ENCODE data around the gene PDE7B. TPM values are rescaled to one million over a fixed set of nuclear protein-coding genes. Genes with fewer than 3 reads are reported as not detected.

The PDE7B gene
- total and polyA plus RNA-seq, 2 donors (not counting 1 experiment from before 2014, with no cell fraction given), result 2.6 to 7.5 TPM

DNA sequence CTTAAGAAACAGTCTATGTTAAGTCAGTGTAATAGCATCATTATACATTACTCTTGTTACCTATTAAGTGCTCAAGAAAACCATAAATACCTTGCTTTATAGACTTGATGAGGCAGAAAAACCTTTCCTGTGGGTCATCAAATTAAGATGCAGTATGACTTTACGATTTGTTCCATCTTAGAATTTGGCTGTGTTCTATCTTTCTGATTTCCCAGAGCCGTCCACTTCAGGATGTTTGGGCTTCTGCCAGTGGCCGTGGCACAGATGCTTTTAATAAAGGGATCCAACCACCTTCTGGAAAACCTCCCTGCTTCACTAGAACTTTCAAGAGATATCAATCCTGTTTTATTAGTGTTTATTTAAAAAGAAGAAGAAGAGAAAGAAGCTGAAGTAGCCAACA is 71.2 kb downstream of the PDE7B start:
- Histone ChIP-seq H3K36me3 (replicated peaks in 1 of 2; ENCODE audit: control extremely low read depth in 1 of 2, control insufficient read depth in 1 of 2, extremely low read depth in 1 of 2, insufficient read depth in 2 of 2, low read length in 1 of 2) (no peaks in the 10 kb centered on the region), H3K4me2 (replicated peaks; ENCODE audit: low read depth, low read length, poor library complexity, severe bottlenecking) (no peak overlapping the region), H3K79me2 (ENCODE audit: control insufficient read depth, insufficient read depth, low read length) (no peaks in the 10 kb centered on the region), H3K9me3 (ENCODE audit: control extremely low read depth in 1 of 3, control insufficient read depth in 2 of 3, insufficient read depth in 1 of 3, low read length in 2 of 3) (no peaks in the 10 kb centered on the region), H3K27ac (ENCODE audit: low read length in 2 of 2) (no peak overlapping the region), H3K4me3 (ENCODE audit: control extremely low read depth in 1 of 5, extremely low read depth in 1 of 5, insufficient read depth in 1 of 5, low read depth in 2 of 5, low read length in 4 of 5) (no peak overlapping the region), H4K20me1 (ENCODE audit: control insufficient read depth, insufficient read depth, low read length, poor library complexity, severe bottlenecking) (peaks cover under 1% of the 10 kb centered on the region), H2AFZ (ENCODE audit: insufficient read depth, low read depth, low read length, poor library complexity, severe bottlenecking) (no peak overlapping the region), H3K4me1 (ENCODE audit: control insufficient read depth in 2 of 2, insufficient read depth in 2 of 2, low read length in 2 of 2) (peaks cover 0 to 3% of the 10 kb centered on the region in 2 donors), H3K27me3 (replicated peaks in 1 of 4; ENCODE audit: control extremely low read depth in 1 of 4, control insufficient read depth in 3 of 4, insufficient read depth in 4 of 4, low read length in 3 of 4) (no peaks in the 10 kb centered on the region), H3K9ac (ENCODE audit: low read length) (no peak overlapping the region)
- TF ChIP-seq, protein P1, sequence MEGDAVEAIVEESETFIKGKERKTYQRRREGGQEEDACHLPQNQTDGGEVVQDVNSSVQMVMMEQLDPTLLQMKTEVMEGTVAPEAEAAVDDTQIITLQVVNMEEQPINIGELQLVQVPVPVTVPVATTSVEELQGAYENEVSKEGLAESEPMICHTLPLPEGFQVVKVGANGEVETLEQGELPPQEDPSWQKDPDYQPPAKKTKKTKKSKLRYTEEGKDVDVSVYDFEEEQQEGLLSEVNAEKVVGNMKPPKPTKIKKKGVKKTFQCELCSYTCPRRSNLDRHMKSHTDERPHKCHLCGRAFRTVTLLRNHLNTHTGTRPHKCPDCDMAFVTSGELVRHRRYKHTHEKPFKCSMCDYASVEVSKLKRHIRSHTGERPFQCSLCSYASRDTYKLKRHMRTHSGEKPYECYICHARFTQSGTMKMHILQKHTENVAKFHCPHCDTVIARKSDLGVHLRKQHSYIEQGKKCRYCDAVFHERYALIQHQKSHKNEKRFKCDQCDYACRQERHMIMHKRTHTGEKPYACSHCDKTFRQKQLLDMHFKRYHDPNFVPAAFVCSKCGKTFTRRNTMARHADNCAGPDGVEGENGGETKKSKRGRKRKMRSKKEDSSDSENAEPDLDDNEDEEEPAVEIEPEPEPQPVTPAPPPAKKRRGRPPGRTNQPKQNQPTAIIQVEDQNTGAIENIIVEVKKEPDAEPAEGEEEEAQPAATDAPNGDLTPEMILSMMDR (IDR thresholded peaks at IDR 0.05), result no peak
- no peak for TF ChIP-seq EZH2 (IDR thresholded peaks at IDR 0.05; ENCODE audit: borderline replicate concordance, insufficient read depth, low read depth, low read length, poor library complexity, severe bottlenecking)
- Mint-ChIP-seq H3K9me3 (ENCODE audit: insufficient read depth) (no peaks in the 10 kb centered on the region), H3K27ac (no peak overlapping the region), H3K4me1 (peaks cover 2% of the 10 kb centered on the region), H3K4me3 (no peak overlapping the region), H3K27me3 (peaks cover 5% of the 10 kb centered on the region)
- intact Hi-C loops (cut with micrococcal nuclease), result no loop called here
- ChIA-PET POLR2A (no interaction called here), CTCF (interaction anchor here (0.9 kb wide), 1 partner anchor 233 kb away, joined by 3 read pairs; no protein-coding TSS in a partner anchor)
- no peak for DNase-seq
- 100% methylated on average over 1 of the region's 3 CpGs for WGBS (ENCODE audit: insufficient coverage)
- no peak for ATAC-seq (ENCODE audit: low read depth)

DNA sequence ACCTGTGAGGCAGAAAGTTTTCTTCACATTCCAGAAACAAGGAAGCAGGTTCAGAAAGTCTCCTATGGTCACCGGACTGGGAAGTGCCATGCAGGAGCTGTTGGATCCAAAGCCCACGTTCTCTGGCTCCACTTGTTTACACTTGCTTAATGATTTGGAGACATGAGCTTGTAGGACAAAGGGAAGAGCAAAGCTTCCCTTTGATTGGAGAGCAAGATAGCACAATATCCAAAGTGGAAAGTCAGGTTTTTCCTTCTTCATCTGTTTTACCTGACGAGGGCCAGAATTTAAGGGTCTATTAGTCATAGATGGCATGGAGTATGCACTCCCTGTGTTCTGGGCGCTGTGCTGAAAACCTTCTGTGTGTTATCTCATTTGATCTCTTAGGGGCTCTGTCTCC is 81.2 kb downstream of the PDE7B start:
- no peak overlapping the region for H3K4me3 Mint-ChIP-seq
- no peak overlapping the region for H2AFZ ChIP-seq (ENCODE audit: insufficient read depth, low read depth, low read length, poor library complexity, severe bottlenecking)
- H3K27ac Mint-ChIP-seq, result no peak overlapping the region
- ATAC-seq (ENCODE audit: low read depth), result no peak
- H3K4me1 Mint-ChIP-seq, result no peaks in the 10 kb centered on the region
- no peak overlapping the region for H3K4me3 ChIP-seq (ENCODE audit: control extremely low read depth in 1 of 5, extremely low read depth in 1 of 5, insufficient read depth in 1 of 5, low read depth in 2 of 5, low read length in 4 of 5)
- peaks cover 2% of the 10 kb centered on the region for H3K9me3 Mint-ChIP-seq (ENCODE audit: insufficient read depth)
- H3K27me3 Mint-ChIP-seq, result no peaks in the 10 kb centered on the region
- no peak overlapping the region for H3K4me2 ChIP-seq (replicated peaks; ENCODE audit: low read depth, low read length, poor library complexity, severe bottlenecking)
- CTCF ChIA-PET, result interaction anchor here (1.2 kb wide), 1 partner anchor 19 kb away, joined by 3 read pairs; no protein-coding TSS in a partner anchor
- H3K9me3 ChIP-seq (ENCODE audit: control extremely low read depth in 1 of 3, control insufficient read depth in 2 of 3, insufficient read depth in 1 of 3, low read length in 2 of 3), result peaks cover 0 to 2% (median 0%) of the 10 kb centered on the region in 3 donors
- H4K20me1 ChIP-seq (ENCODE audit: control insufficient read depth, insufficient read depth, low read length, poor library complexity, severe bottlenecking), result no peaks in the 10 kb centered on the region
- no peaks in the 10 kb centered on the region for H3K79me2 ChIP-seq (ENCODE audit: control insufficient read depth, insufficient read depth, low read length)
- POLR2A ChIA-PET, result no interaction called here
- DNase-seq, result no peak
- H3K27me3 ChIP-seq (replicated peaks in 1 of 4; ENCODE audit: control extremely low read depth in 1 of 4, control insufficient read depth in 3 of 4, insufficient read depth in 4 of 4, low read length in 3 of 4), result no peaks in the 10 kb centered on the region
- no peak overlapping the region for H3K27ac ChIP-seq (ENCODE audit: low read length in 2 of 2)
- intact Hi-C loops (cut with micrococcal nuclease), result no loop called here
- H3K4me1 ChIP-seq (ENCODE audit: control insufficient read depth in 2 of 2, insufficient read depth in 2 of 2, low read length in 2 of 2), result no peaks in the 10 kb centered on the region
- H3K9ac ChIP-seq (ENCODE audit: low read length), result no peak overlapping the region
- TF ChIP-seq EZH2 (IDR thresholded peaks at IDR 0.05; ENCODE audit: borderline replicate concordance, insufficient read depth, low read depth, low read length, poor library complexity, severe bottlenecking), result no peak
- TF ChIP-seq, protein P1 (IDR thresholded peaks at IDR 0.05), result no peak
- WGBS (ENCODE audit: insufficient coverage), result 91% methylated on average over 4 of the region's 4 CpGs
- H3K36me3 ChIP-seq (replicated peaks in 1 of 2; ENCODE audit: control extremely low read depth in 1 of 2, control insufficient read depth in 1 of 2, extremely low read depth in 1 of 2, insufficient read depth in 2 of 2, low read length in 1 of 2), result peaks cover 0 to 2% of the 10 kb centered on the region in 2 experiments
